HG02610 (cell line): ENCODE data around the gene SUSD4.

Source experiments
- ATAC-seq: cut with Tn5 transposase; IDR thresholded peaks from one replicate; pipeline ENCODE4 v1.9.1; 2021; ENCODE audit warnings: mild to moderate bottlenecking, moderate library complexity; ENCODE audit not compliant: unreplicated experiment

The SUSD4 gene

DNA sequence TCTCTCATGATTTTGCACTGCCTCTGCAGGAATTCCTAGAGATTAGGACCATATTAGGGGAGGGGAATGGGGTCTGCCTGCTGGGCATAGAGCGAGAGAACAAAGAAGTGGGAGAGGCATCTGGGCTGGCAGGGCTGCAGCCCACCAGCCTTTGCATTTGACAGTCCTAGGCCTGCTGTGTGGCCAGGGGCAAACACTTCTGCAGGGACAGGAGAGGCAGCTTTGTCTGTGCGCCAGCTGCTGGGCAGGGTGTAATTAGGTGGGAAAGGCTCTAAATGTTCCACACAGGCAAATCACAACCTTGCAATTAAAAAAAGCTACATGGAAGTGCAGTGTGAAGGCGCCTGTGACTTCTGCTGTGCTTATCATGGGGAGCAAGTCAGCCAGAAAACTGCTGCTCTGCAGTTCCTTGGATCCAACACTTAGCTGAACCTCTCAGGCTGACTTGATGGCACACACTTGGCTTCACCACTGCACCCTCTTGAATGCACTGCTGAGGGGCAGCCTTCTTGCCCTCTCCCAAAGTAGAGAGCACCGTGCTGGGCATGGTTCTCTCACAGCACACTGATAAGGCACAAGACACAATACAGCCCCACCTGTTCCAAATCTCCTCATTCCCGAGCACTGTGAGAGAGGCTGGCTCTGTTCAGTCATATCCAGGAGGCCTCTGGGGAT is 147.3 kb downstream of the SUSD4 start:
- no peak for ATAC-seq

DNA sequence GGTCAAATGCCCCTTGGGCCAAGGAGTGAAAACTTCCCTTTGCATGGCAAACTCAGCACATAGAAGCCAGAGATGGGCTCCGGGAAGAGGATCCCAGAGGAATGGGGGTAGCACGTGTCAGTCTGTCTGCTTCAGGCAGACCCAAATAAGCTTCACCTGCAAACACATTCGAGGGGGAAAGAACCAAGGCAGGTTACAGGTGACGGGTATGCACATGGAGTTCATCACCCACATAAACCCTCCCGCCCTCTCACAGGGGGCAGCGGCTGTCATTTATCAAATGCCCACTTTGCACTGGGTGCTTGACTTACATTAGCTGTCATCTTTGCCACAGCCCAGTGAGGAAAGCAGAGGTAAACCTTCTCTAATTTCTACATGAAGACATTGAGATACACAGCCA is 147.9 kb downstream of the SUSD4 start:
- ATAC-seq: no peak

DNA sequence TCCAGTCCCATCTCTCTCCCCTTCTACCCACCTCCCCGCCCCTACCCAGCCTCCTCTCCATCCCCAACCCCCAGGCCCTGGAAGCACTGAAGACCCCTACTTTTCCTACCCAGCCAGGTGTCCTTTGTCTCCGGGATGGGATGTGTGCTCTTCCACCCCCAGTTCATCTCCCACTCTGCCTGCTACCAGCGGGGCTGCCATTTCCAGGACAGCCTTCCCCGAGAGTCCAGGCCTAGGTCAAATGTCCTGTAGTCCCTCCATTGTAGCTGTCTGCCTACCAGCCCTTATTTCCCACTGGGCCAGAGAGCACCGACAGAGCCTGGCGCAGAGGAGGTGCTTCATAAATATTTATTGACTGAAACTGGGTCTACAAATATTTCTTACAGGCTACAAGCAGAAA is 148.9 kb downstream of the SUSD4 start:
- no peak for ATAC-seq

DNA sequence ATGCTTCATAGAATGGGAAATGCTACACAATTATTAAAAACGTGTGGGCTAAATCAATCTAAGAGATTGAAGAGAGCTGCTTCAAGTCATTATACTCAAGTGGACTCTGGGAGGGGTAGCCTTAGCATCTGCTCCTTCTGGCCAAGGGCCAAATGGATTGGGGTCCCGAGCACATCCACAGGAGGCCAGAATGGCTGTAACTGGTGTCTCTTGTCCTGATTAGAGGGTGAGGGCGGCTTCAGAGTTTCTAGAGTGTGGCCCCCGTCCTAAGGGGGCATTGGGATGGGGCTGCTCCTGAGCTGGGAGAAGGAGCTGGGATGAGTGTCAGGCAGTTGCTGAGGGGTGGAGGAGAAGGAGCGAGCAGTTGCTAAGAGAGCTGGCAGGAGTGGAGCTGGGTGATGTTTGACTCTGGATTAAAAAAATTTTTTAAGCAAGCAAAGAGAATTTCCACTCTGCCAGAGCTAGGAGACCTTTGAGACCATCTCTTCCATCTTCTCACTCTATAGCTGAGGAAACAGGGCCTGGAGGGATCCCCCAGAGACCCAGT is 149.6 kb downstream of the SUSD4 start:
- no peak for ATAC-seq

DNA sequence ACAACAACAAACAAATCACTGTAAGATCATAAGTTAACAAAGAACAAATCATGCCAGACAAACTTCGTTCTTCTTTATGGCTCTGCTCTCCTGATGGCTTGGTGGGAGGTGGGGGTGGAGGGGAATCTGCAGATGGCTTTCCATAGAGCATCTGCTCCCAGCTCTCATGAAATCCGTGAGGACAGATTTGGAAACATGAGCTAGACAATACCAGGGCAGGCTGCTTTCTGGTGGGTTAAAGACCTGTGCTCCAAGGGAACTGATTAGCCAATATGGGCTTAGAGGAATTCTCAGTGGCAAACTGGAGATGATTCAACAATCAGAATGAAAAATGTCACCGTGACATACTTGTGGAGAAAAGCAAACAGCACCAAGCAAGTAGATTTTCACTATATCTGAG is 151.5 kb downstream of the SUSD4 start:
- ATAC-seq: no peak

DNA sequence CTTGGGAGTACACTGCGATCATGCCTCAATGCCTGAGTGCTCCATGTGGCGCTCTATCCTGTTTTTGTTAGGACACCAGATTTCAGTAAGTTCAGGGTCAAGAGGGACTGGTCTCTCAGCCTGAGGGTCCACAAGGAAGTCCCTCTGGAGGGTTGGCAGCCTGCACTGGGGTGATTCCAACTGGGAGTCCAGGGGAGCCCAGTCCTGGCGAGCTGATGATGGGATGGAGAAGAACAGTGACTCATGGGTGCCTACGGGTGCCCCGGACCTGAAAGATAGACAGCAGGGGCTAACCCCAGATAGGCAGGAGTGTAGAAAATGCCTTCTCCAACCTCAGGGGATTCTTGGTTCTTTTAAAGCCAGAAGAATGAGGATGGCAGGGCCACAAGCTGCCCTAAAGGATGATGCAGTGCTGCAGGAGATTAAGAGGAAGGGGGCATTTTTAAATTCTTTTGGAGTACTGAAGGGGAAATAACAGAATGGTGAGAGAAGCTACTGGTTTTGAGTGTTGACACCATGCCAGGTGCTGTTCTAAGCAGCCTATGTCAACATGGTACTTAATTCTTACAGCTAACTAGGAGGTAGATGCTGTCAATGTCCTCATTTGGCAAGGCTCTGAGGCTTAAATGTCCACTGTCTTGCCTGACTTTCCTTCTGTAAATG is 152.5 kb downstream of the SUSD4 start:
- ATAC-seq: no peak

DNA sequence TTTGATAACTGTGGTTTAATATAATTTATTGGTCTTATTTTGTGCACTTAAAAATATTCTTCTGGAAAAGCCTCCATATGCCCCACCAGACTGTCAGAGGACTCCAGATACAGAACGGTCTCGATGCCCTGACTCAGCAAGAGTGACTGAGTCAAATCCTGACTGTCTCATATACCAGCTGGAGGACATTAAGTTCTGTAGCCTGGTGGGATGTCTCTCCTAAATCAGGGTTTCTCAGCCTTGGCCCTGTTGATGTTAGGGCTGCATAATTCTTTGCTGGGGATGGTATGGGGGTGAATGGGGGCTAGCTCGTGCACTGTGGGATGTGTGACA is 153.2 kb downstream of the SUSD4 start:
- no peak for ATAC-seq

DNA sequence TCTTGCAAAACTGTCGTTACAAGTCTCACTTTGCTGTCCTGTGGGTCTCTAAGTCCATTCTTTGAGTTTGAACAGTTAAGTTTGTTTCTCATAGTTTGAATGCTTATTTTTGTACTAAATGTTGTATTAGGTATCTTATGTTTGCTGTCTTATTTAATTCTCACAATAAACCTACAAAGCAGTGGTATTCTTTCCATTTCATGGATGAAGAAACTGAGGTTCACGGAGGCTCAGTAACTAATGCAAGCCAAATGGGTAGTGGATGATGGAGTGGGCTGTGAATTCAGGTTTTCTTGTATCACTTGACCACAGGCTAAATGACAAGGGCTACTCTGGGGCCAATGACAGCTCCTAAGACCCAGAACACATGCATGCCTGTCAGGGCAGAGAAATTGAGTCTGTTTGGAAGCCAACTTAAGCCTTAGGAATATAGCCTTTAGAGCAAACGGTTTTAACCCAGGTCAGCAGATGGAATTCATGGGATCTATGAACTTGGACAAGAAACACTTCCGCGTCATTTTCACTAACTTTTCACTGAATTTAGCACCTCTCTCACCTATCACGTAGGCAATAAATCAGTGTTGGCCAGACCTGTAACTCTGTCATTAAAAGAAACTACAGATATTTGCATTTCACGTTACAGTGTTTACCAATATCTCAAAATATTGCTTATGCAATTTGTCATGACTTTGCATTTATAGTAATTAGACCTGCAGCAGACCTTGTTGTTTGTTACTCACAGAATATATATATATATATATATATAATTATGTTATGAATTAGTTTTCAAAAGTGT is 153.8 kb downstream of the SUSD4 start:
- no peak for ATAC-seq

DNA sequence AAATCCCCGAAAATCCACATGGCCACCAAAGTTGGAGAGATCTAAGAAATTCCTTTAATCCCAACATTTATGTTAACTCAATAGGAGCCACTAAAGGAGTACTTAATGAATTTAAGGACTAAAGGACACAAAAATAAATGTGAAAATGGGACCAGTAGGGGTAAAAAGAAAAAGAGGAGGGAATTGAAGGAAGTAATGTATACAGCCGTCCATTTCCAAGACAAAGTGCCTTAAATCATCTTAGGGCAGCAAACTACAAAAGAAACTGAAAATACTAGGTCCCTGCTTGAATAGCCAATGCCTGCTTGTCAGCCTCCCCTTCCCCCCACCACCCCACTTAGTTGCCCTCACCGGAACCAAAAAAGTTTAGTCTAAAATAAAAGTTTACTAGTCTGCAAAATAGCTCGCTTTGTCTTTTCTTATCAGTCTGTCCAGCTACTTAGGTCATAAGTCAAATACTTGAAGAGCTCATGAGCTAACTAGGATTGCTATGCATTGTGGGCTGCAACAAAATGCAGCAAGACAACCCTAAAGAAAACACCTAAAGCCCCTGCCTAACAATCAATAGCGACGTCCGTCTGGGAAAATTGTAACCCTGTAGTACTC is 154.6 kb downstream of the SUSD4 start:
- ATAC-seq: no peak

DNA sequence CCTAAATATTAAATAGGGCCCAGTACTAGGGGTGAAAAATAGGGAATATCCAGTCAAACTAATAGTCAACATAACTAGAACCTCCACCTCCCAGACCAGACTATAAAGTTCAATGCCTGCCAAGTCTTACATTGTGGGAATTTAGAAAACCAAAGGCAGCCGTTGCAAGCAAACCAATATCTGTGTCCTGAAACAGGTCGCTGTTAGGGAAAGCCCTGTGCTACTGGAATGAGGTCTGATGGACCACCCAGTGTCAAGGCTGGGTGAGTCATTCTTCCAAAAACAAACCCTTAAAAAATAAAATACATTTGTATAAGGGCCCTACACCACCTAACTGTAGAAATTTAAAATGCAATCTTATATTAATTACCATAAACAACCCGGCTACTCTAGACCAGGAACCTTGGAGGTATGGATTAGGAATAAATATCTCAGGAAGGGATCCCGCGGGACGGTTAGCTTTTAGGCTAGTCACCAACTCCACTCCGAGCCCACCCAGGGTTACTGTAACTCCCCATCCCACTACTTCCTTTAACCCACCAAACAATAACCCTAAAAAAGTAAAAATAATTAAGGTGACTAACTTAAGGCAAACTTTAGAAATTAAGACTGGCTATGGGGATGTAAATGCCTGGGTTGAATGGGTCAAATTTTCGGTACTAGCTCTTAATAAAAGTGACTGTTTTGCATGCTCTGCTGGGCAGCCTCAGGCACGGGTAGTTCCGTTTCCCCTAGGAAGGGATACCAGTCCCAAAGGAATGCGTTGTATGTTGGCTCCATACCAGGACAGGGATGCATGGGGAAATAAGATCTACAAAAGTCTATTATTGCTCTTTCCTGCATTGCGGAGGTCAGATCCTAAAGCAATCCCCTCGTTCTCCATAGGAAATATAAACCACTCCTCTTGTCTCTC is 155.6 kb downstream of the SUSD4 start:
- no peak for ATAC-seq

DNA sequence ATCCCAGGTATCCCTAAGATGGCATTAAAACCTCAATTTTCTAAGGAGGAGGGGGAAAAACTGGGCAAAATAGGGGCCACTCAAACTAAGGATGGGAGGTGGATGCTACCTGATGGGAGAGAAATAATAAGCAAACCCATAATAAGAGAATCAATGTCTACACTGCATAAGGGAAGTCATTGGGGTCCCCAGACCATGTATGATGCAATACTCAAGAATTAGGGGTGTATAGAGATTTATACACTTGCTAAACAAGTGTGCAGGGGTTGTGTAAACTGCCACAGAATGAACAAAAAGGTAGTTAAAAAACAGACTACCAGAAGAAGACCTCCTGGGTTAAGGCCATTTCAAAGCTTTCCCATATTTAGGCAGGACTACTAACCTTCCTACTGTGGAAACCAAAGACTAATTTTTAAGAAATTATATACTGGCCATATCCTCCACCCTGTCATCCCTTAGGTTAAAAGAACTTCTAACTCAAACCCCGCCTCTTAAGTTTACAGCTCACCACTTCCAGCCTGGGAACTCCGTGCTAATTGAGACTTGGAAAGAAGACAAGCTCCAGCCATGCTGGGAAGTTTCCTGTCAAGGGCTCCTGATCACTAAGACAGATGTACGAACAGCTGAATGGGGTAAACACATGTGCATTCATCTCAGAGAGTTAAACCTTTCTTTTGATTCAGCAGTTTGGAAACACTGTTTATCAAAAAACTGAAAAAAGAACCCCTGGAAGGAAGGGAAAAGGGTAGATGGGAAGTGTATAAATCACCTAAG is 156.5 kb downstream of the SUSD4 start:
- no peak for ATAC-seq

DNA sequence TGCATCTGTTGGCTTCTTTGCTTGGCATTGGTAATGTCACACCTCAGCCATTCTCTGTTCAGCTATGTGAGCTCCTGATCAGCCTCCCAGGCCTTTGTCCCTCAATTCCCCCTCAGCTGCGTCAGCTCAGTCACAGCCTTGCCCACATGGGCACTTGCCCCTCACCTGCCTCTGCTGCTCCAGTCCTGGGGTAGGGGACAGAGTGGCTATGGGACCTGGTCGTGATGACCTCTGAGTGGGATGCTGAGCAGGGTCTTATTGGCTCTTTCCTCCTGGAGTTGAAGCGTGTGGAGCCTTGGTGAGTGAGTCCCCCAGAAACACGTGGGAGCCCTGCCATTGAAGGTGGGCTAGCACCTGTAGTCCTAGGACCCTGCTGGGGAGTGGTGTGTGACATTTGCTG is 159.6 kb downstream of the SUSD4 start:
- no peak for ATAC-seq

DNA sequence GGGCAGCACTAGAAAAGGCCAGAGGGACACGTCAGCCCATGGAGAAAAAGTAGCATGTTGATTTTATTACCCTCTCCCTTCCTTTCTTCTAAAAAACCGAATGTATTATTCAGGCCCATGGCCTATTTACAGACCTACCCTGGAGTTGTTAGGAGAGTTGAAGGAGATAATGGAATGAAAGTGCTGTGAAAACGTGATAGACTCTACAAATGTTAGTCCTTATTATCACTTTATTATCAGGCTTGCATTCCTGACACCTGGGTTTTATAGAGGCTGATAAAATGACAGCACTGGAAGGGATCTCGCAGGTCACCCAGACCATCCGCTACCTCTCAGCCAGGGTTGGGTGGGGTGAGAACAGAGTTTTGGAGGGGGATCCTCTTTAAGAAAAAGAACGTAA is 160.3 kb downstream of the SUSD4 start:
- no peak for ATAC-seq

DNA sequence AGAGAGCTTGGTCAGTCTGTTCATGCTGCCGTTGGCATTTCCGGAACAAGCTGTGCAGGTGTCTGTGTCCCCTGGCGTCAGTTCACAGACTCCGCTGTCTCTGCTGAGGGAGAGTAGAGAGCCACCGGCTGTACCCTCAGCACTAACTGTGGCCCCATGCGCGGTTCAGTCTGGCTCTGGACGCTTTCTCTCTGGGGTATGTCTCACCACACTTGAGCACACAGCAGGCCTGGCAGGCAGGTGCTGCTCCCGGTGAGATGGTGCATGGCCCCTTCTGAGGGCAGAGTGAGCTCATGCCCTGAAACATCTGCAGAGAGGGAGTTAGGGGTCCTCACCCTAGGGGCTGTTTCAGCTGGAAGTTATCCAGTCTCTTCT is 161.0 kb downstream of the SUSD4 start:
- ATAC-seq: no peak

DNA sequence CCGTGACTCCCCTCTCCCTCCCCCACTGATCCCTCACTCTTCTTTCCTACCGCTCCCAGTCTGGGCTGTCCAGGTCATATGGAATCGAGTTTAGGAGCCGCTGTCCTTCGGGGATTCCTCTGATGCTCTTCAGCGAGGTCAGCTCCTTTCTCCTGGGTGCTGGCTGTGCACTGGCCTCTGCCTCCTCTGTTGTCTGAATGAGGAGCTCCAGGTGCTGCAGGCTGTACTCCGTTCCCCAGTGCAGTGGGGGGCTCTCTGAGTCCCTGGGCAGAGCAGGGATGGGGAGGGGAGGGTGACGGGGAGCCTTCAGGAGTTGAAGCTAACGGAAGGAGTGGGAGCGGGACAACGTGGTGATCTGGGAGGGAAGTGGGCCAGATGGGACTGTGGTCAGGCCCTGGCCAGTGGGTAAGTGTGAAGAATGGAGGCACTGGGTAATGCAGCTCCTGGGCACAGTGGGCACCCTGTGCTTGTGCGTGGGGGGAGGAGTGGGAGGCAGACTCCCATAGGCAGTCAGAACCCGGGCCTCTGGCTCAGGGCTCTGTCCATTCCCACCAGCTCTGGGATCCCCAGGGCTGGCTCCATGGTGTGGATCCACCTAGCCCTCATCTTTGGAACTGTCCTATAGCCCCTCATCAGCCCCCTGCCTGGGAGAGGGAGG is 161.5 kb downstream of the SUSD4 start:
- ATAC-seq: no peak

DNA sequence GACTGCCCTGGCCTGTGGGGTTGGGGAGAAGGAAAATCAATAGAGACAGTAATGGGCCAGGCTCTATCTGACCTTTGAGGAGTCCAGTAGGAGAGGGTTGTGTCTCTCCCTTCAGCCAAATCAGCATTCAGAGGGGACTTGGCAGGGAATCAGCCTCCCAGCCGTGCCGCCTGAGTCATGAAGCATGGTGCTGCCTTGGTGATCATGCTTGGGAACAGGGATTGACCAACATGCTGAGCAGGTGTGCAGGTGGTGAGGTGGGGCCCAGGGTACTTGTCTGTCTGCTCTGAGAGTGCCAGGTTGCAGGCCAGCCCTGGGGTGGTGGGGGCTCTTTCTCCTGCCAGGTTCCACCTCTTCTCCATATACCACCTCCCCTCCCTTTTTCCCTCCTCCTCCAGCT is 162.0 kb downstream of the SUSD4 start:
- ATAC-seq: no peak

DNA sequence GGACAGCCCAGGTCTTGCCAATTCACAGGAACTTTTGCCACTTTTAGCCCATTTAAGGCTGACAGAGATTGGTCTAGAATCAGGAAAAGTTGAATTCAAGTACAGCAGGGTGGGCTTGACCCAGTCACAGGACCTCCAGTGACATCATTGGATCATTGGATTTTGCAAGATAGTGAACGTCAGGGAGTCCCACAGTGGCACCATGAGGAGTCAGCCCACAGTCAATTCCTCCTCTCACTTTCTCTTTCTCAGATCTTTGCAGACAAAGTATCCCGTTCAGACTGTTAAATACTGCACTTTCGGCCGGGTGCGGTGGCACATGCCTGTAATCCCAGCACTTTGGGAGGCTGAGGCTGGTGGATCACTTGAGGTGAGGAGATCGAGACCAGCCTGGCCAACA is 163.1 kb downstream of the SUSD4 start:
- no peak for ATAC-seq

DNA sequence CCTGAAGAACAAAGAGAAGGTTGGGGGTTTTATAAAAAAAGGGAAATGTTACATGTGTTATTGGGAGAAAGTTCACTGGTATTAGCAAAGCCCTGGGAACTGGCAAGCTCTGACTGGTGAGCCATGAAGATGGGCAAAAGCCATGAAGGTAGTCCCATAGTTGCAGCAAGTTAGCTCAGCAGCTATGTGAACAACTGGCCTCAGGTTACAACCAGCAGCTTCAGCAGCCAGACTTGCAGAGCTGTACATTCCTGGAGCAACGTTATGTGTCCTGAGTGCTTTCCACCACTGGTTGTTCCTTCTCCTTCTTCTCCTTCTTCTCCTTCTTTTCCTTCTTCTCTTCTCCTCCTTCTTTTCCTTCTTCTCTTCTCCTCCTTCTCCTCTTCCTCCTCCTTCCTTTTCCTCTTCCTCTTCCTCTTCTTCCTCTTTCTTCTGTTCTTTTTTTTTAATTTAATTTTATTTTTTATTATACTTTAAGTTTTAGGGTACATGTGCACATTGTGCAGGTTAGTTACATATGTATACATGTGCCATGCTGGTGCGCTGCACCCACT is 164.8 kb downstream of the SUSD4 start:
- ATAC-seq: no peak

DNA sequence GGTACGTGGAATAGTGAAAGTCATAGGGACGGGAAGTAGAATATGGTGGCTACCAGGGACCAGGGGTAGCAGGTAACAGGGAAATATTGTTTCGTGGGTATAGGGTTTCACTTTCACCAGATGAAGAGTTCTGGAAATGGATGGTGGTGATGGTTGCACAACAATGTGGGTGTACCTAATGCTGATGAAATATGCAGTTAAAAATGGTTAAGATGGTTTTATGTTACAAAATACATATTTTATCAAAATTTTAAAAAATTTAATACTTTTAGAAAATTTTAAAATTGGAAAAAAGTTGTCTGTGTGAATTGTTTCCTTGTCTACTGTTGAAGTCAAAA is 165.4 kb downstream of the SUSD4 start:
- no peak for ATAC-seq
